Measurements from ENCODE around the gene MYRFL. TPM values are rescaled to one million over a fixed set of nuclear protein-coding genes. Genes with fewer than 3 reads are reported as not detected.

Gene MYRFL
- total and polyA plus RNA-seq, 9 donors: 0.24 to 0.38 TPM; not detected in 7

GRCh38 chr12:69900720-69901131 lies 75.7 kb downstream of the MYRFL start:
- intact Hi-C loops (cut with DNase I): loop anchor here in 1 of 4 donors (10.0 kb wide), 1 partner anchor 674 kb away; no protein-coding TSS in a partner anchor
- H3K4me3 ChIP-seq: no peak overlapping the region
- WGBS, 3 donors: 0 to 1% (median 1%) methylated on average over 4 of the region's 4 CpGs

GRCh38 chr12:69901221-69901905 lies 76.3 kb downstream of the MYRFL start:
- no peaks in the 10 kb centered on the region for H3K4me1 ChIP-seq (ENCODE audit: insufficient read depth)
- H3K9me3 ChIP-seq: no peaks in the 10 kb centered on the region
- H3K27ac ChIP-seq: no peak overlapping the region
- intact Hi-C loops (cut with DNase I): loop anchor here in 1 of 4 donors (10.0 kb wide), 1 partner anchor 673 kb away; no protein-coding TSS in a partner anchor
- H3K36me3 ChIP-seq: no peaks in the 10 kb centered on the region
- H3K4me3 ChIP-seq: no peak overlapping the region
- no peaks in the 10 kb centered on the region for H3K27me3 ChIP-seq
- no peak for DNase-seq
- no peak for TF ChIP-seq EP300 (IDR thresholded peaks at IDR 0.05)
- no peak for TF ChIP-seq POLR2A (IDR thresholded peaks at IDR 0.05)
- no peak for TF ChIP-seq CTCF (IDR thresholded peaks at IDR 0.05)

More at GRCh38 chr12:69900720-69901131, 75.7 kb downstream of the MYRFL start:
- Histone ChIP-seq H3K27ac (no peak overlapping the region), H3K36me3 (no peaks in the 10 kb centered on the region), H3K9me3 (no peaks in the 10 kb centered on the region), H3K27me3 (no peaks in the 10 kb centered on the region), H3K4me1 (ENCODE audit: insufficient read depth) (no peaks in the 10 kb centered on the region)
- DNase-seq: peak; percentile 33 to 52 (median 47)
- TF ChIP-seq EP300 (IDR thresholded peaks at IDR 0.05) (no peak), CTCF (IDR thresholded peaks at IDR 0.05) (peak in 1 of 3 donors; percentile 56)

- H3K27ac ChIP-seq: no peak overlapping the region
- no peak overlapping the region for H3K4me3 ChIP-seq
- no peaks in the 10 kb centered on the region for H3K9me3 ChIP-seq
- no peaks in the 10 kb centered on the region for H3K36me3 ChIP-seq
- H3K27me3 ChIP-seq: no peaks in the 10 kb centered on the region
- WGBS, 3 donors: 90 to 94% (median 93%) methylated on average over 8 of the region's 8 CpGs
- intact Hi-C loops (cut with DNase I): loop anchor here in 1 of 4 donors (10.0 kb wide), 1 partner anchor 671 kb away; no protein-coding TSS in a partner anchor
- no peak for TF ChIP-seq EP300 (IDR thresholded peaks at IDR 0.05)
- TF ChIP-seq POLR2A (IDR thresholded peaks at IDR 0.05): no peak
- TF ChIP-seq CTCF (IDR thresholded peaks at IDR 0.05): no peak
- DNase-seq: no peak
- no peaks in the 10 kb centered on the region for H3K4me1 ChIP-seq (ENCODE audit: insufficient read depth)
Observed at GRCh38 chr12:69903548-69903947, 78.5 kb downstream of the MYRFL start.

GRCh38 chr12:69904777-69905176 lies 79.8 kb downstream of the MYRFL start:
- Histone ChIP-seq H3K36me3 (no peaks in the 10 kb centered on the region), H3K27ac (no peak overlapping the region), H3K4me3 (no peak overlapping the region), H3K4me1 (ENCODE audit: insufficient read depth) (no peaks in the 10 kb centered on the region), H3K9me3 (no peaks in the 10 kb centered on the region), H3K27me3 (no peaks in the 10 kb centered on the region)
- WGBS, 3 donors: 0 to 14% (median 9%) methylated on average over 1 of the region's 1 CpG
- DNase-seq: no peak
- TF ChIP-seq POLR2A (IDR thresholded peaks at IDR 0.05) (no peak), EP300 (IDR thresholded peaks at IDR 0.05) (no peak), CTCF (IDR thresholded peaks at IDR 0.05) (no peak)
- intact Hi-C loops (cut with DNase I): loop anchor here in 1 of 4 donors (10.0 kb wide), 1 partner anchor 670 kb away; no protein-coding TSS in a partner anchor
